Measurements from ENCODE around the gene BET1. TPM values are rescaled to one million over a fixed set of nuclear protein-coding genes. Genes with fewer than 3 reads are reported as not detected.
"Not testable (repeated sequence)": the region's sequence is repeated elsewhere in the genome, so short reads cannot be mapped to it uniquely, and the experiment has no call there.

Gene BET1, protein sequence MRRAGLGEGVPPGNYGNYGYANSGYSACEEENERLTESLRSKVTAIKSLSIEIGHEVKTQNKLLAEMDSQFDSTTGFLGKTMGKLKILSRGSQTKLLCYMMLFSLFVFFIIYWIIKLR
- 40.5 TPM for total RNA-seq

DNA sequence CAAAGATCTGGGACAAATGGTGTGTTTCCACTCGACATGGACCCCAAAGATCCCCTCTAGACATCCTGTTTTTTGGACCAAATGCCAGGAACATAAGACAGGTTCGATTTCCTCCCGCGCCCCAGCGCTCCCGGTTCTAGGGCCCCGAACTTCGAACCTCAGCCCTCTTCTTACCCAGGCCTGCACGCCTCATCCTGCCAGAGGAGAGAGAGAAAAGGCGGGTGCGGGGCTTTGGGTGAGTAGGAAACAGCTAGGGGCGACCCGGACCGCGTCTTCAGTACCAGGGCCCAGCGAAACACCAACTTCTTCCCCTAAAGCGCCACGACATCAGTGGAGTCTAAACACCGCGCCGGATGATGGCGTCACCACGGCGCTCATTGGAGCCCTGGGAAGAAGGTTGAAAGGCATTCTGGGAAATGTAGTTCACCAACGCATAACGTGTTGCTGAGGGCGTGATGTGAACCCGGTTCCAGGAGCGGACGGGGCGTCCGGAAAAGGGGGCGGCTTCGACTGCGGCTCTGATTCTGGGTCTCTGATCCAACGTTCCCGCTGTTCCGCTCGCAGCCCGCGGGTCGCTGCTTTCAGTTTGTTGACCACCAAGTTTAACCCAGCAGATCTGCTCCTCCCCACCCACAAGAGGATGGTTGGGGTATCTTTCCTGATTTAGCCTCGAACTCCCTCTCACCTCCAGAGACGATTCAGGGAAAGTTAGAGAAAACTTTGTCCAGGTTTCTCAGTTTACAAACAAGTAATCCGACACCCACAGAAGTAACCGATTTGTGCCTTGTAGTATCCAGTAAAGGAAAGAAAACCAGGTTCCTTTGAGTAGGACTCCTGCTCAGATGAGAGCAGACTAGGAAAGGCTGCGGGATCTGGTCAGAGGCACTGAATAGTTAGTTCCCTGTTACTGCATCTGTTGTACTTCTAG lies at the start of gene BET1:
BET1 (minus strand) TSS at position 332 of the 928 bp plus-strand sequence; CDS start at position 193, 139 bp downstream.
- DNase-seq = peak; percentile 97

DNA sequence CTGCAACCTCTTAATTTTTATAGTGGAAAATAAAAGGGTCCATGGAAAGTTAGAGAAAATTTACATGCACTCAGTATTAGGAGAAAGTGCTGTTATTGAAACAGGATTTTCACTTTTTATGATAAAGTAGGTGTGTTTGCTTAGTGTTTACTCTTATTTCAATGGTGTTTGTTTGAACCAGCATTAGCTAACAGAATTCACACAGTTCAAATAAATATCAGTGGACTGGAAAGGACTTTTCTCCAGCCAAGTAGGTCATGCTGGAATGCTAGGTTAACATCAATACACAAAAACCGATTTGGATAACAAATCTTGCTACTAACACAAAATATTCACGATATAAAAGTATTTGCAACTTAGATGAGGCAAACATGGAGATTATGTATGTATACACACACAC lies 49.4 kb upstream of the BET1 start:
- no peak for DNase-seq

DNA sequence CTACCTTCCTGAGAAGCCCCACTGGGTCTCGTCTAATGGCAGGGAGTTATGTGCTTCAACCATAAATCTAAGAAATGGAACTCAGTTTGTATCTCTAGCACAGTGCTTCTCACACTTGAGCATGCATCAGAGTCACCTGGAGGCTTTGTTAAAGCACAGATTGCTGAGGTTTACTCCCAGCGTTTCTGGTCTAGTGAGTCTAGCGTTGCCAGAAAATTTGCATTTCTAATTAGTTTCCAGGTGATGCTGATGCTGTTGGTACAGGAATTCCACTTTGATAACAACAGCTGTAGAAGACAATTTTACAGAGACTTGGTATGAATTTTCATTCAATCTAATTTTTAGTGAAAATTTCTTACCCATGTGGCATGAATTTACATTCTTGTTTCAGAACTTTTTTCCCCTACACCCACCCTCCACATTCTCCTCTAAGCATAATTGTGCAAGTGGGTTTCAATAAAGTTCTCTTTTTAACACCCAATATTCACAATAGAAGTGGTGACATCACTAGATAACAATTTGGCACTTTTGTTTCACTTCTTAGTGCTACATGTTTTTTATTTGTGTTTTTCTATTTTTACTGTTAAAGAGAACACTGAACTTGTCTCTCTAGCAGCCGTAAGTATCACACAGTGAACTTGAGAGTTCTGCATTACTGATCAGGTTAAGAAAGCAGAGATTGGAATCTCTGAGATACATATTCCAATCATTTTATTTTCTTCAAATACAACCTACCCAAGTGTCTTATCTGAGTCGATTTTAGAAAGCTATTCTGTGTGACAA lies 48.4 kb upstream of the BET1 start:
- no peak for DNase-seq

DNA sequence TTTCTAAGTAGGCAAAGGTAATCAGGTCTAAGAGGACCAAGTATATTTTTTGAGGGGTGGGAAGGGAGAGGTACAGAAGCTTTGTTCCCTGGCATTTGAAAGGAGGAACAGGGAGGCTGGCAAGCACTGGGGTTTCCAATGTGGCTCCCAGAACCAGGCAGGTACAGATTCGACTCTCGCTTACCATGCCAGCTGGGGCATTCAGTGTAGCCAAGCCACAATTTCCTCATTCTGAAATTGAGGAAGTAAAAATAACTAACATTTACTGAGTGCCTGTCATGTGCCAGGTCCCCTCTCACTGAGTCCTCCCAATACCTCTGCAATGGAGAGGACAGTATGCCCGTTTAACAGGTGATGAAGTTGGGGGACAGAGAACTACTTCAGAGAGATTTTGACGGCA lies 45.9 kb upstream of the BET1 start:
- DNase-seq = no peak

DNA sequence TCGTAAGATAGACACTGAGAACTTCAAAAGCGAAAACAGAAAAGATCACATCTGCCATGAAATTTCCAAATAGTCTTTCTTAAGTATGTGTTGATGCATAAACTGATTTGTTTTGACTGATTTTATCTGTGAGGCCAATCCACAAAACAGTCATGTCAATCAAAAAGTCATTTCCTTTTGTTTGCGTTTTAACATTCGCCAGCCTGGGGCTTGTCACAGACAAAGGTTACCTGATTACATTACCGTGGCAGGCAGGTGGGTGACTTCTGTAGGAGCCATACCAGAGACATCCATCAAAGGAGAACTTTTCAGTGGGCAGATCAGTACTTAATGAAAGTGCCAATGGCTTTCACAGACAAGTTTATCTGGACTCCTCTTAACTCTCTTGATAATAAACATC lies 45.5 kb upstream of the BET1 start:
- DNase-seq = no peak

- no peak for DNase-seq
These were observed 44.6 kb upstream of the BET1 start for GRCh38 chr7:94048755-94049154.

DNA sequence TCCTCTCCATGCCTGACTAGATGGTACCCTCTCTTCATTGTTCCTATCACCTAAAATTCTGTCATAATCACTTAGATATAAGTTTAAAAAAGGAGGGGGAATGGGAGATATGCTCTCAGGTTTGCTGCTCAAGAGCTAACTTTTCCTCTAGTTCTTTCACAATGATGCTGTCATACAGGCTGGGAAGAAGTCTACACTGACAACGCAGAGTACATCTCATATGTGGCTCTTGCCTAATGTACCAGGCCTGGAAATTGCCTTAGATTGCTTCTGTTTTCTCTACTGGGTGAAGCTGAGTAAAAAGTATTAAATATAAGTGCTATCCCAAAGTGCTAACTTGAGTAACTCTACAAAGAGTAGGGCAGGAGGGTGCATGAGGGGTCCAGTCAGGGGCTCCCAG lies 43.8 kb upstream of the BET1 start:
- DNase-seq = no peak

GRCh38 chr7:94045581-94045980 lies 41.4 kb upstream of the BET1 start:
- no peak for DNase-seq

DNA sequence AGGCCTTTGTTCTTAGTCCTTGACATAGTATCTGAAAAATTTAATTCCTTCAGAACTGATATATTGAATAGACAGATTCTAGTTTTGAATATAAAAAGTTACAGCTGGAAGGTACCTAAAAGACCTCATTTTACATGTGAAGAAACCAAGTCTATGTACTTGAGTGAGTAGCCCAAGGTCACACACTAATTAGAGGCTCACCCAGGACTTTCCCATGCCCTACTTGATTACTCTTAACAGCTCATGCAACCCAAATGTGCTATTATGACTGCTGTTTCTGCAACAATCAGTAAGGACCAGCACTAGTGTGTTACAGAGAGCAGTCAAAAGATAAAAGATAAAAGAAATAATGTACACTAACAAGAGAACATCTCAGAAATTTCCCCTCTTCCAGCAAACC lies 40.7 kb upstream of the BET1 start:
- no peak for DNase-seq

DNA sequence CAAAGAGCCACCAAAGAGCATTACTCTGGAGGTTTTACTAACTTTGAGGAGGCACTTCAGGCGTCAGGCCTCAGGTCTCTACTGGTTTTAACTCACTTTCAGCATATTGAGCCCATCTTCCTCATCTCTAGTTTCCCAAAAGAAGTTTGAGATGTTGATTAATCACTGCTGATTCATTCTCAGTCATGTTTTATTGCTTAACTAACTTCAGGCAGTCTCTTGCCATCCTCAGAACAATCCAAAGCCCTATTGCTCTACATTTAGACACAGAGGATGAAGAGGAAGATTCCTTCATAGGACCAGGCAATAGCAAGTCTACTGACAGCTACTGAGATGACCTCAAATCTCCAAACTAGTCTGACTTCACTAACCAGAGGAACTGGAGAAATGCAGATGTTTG lies 39.1 kb upstream of the BET1 start:
- no peak for DNase-seq

GRCh38 chr7:94042381-94042780 lies 38.2 kb upstream of the BET1 start:
- DNase-seq = no peak

GRCh38 chr7:94041529-94041928 lies 37.4 kb upstream of the BET1 start:
- no peak for DNase-seq

DNA sequence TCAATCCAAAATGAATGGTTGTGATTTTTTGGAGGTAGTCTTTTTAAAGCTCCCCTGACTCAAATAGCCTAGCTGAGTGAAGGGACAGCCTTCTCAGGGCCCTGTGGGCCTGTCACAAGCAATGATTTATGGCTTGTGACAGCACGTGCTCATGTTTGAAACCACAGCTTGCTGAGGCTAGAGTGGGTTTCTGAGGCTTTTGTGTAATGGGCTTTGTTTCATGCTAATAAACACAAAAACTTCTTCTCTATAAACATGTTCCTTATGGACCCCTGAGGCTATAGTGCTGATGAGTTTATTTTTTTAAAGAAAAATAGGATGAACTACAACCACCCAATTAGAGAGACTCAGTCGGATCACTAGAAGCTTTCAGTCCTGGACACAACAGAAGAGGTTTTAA lies 36.1 kb upstream of the BET1 start:
- DNase-seq = no peak

GRCh38 chr7:94039368-94040035 lies 35.3 kb upstream of the BET1 start:
- no peak for DNase-seq

- DNase-seq = no peak
These were observed 27.7 kb upstream of the BET1 start for GRCh38 chr7:94031865-94032264.

- DNase-seq = no peak
These were observed 26.5 kb upstream of the BET1 start for GRCh38 chr7:94030634-94031033.

GRCh38 chr7:94029976-94030375 lies 25.8 kb upstream of the BET1 start:
- no peak for DNase-seq

- DNase-seq = no peak
These were observed 24.6 kb upstream of the BET1 start for GRCh38 chr7:94028768-94029167.

GRCh38 chr7:94026619-94027018 lies 22.5 kb upstream of the BET1 start:
- not testable (repeated sequence) for DNase-seq

DNA sequence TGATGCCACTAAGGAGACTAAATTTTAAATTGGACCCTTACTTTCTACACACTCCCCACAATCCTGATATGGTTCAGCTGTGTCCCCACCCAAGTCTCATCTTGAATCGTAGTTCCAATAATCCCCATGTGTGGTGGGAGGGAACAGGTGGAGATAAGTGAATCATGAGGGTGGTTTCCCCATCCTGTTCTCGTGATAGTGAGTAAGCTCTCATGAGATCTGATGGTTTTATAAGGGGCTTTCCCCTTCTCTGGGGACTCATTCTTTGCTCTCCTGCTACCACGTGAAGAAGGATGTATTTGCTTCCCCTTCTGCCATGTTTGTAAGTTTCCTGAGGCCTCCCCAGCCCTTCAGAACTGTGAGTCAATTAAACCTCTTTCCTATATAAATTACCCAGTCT lies 18.4 kb upstream of the BET1 start:
- DNase-seq = no peak

- no peak for DNase-seq
These were observed 12.6 kb upstream of the BET1 start for GRCh38 chr7:94016786-94017185.

- no peak for DNase-seq
These were observed 11.4 kb upstream of the BET1 start for GRCh38 chr7:94015538-94015937.

DNA sequence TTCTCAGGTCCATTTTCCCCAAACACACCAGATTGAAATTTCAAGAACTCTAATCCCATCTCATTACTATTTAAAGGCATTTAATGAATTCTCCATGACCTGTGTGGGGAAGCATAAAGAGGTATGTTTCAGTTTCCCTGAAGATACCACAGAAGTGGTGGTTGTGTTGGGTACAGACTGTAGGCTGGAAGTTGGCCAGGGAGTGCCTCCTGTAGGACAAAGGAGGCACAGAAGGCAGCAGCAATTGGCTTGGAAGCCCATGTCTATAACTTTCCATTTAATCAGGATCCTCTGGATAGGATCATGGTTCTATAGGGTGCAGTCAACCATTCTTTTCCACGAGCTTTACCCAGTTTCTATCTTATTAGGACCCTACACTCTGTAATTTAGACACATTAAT lies 8.6 kb upstream of the BET1 start:
- DNase-seq = no peak

Data from skin of body (tissue), 2 donors.